ENCODE results near the gene PARD3B.

The PARD3B gene

GRCh38 chr2:204947405-204947804 lies 402.1 kb downstream of the PARD3B start:
- DNase-seq (ENCODE audit: low read depth in 2 of 2), result no peak

DNA sequence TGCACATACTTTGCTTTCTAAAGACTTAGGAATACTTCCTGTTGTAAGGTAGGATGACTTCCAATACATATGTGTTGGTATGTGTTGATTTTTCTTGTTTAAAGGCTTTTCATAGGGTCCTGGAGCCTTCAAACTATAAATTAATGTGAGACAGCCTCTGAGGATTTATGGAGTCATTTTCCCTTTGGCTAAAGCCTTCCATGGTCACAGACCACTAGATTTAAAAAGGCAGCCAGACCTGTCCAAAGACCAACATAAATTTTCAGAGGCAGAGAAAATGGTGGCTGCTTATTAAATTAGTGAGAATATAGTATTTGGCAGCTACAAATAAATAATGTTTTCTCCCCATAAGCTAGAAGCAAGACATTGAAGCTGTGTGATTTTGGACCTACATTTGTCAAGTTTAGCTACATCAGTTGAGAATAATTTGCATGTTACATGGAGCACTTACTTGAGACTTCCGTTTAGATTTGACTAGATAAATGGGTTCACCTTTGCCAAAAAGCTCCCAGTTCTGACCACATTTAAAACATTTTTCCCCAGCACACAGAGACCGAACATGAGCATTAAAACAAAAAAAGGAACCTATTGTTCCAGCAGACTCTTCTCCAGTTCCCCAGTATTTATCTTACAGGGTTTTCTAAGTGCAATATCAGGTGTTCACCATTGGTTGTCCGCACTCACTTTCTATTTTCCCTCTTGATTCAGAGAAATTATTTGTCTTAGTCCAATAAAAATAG lies 402.9 kb downstream of the PARD3B start:
- no peak for DNase-seq (ENCODE audit: low read depth in 2 of 2)

DNA sequence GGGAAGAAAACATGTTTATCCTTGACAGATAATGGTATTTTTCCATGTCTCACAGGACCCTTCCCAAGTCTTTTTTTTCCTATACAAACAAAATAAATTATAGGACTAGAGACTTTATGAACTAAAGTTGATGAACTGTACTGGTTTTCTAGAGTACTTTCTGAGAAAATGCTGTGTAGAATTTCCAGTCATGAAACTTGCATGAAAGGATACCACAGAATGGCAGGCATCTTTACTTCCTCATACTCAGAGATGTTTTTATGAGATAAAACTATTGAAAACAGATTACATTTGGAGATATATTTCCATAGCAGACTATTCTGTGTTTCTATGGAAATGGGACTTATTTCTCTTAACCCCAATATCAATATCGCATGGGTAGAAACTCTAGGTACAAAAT lies 403.5 kb downstream of the PARD3B start:
- DNase-seq (ENCODE audit: low read depth in 2 of 2), result no peak

GRCh38 chr2:204950695-204951346 lies 405.5 kb downstream of the PARD3B start:
- no peak for DNase-seq (ENCODE audit: low read depth in 2 of 2)

DNA sequence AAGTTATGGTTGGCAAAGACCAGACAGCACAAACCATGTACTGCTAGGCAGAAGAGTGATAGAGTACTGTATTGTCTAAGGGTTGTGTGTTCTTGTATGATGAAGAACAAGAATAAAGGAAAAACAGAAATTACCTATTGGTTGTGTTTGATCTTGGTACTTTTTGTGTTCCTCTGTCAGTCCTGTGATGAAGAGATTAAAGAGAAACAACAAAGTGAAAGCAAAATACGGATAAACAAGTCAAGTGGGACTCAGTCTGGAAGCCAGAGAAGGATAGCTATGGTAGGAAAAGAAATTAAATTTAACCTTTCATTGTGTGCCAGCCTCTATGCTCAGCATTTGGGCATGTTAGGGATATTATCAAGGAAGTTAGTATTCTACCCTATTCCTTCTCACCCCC lies 413.1 kb downstream of the PARD3B start:
- no peak for DNase-seq (ENCODE audit: low read depth in 2 of 2)

- DNase-seq (ENCODE audit: low read depth in 2 of 2), result no peak
These were observed 419.1 kb downstream of the PARD3B start for GRCh38 chr2:204964414-204964813.

GRCh38 chr2:204966245-204966644 lies 421.0 kb downstream of the PARD3B start:
- DNase-seq (ENCODE audit: low read depth in 2 of 2), result no peak

DNA sequence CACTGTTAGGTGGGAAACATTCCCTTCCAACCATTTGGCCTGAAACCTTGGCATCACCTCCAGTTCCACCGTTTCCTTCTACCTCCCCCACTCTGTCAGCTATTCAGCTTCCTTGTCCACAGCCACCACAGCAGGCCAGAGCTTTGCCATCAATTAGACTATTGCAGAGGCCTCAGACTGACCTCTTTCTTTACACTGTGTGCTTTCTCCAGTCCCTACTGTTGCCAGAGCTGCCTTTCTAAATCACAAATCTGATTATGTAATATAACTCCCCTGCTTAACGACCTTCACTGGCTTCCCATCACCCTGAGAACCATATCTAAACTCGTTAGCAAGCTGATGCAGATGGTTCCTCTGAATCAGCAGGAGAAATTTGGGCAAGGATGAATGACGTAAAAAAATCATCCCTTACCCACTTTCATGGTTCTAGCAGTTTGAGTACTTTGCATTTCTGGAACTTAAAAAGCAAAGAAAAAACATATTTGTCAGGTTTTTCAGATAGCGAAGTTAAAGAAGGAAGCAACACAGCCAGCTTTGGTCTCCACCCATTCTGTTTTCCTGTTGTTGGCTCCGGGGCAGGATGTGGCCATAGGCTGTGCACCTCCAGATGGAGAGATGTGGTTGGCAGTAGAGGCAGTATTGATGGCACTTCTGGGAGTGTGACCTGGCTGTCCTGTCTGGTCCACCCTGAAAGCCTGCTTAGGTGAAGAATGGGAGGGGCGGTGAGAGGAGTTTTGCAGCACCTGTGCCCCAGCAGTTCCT lies 422.1 kb downstream of the PARD3B start:
- no peak for DNase-seq (ENCODE audit: low read depth in 2 of 2)

GRCh38 chr2:204971206-204971907 lies 426.1 kb downstream of the PARD3B start:
- DNase-seq (ENCODE audit: low read depth in 2 of 2), result no peak

DNA sequence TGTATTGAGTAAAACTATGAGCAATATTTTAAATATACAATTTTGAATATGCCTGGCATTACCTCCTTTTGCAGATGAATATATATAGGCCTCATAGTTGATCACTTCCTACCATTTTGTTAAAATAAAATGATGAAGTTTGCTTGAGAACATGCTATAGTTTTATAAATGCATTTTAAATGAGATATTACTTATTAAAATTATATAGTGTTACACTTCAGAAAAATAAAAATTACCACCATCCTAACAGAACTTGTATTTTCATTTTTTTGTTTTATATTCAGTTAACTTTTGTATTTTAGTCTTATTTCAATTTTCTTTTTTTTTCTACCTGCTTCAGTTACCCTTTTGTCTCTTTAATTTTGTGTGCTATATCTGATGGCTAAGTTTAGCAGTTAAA lies 426.9 kb downstream of the PARD3B start:
- no peak for DNase-seq (ENCODE audit: low read depth in 2 of 2)

GRCh38 chr2:204972606-204973336 lies 427.5 kb downstream of the PARD3B start:
- no peak for DNase-seq (ENCODE audit: low read depth in 2 of 2)

- DNase-seq (ENCODE audit: low read depth in 2 of 2), result no peak
These were observed 428.3 kb downstream of the PARD3B start for GRCh38 chr2:204973616-204974015.

DNA sequence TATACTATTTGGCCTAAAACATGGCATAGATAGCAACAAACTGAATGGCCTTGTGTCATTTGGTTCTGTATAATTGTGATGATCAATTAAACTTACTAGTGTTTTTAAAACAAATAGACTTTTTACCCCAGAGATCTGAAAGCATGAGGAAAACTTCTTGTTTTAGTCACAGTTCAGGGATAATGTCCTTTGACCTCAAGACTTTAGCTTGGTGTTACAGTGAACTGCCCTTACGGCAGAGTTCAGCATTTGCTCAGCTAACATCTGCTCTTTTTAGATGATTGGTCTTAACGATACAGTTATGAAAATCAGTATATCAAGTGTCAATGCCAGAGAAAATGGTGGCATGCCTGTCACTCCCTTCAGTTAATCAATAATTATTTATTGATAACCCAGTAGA lies 429.2 kb downstream of the PARD3B start:
- no peak for DNase-seq (ENCODE audit: low read depth in 2 of 2)

- no peak for DNase-seq (ENCODE audit: low read depth in 2 of 2)
These were observed 432.6 kb downstream of the PARD3B start for GRCh38 chr2:204977914-204978313.

- DNase-seq (ENCODE audit: low read depth in 2 of 2), result no peak
These were observed 437.0 kb downstream of the PARD3B start for GRCh38 chr2:204982303-204982702.

DNA sequence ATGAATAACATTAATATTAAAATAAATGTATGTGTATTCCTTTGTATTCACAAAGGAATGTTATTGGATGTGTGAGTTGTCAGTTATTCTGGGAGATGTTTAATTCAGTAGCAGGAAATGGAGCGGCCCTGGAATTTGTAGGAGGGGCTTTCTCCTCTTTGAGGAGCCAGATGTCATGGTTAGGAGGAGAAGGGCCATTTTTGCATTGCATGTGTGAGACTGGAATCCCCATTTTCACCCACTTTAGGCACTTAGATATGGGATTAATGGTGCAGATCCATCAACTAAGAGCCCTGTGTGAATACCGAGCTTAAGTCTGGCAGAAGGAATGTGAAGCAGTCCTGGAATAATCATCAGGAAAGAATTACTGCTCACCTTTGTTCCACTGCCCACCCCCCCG lies 439.2 kb downstream of the PARD3B start:
- no peak for DNase-seq (ENCODE audit: low read depth in 2 of 2)

DNA sequence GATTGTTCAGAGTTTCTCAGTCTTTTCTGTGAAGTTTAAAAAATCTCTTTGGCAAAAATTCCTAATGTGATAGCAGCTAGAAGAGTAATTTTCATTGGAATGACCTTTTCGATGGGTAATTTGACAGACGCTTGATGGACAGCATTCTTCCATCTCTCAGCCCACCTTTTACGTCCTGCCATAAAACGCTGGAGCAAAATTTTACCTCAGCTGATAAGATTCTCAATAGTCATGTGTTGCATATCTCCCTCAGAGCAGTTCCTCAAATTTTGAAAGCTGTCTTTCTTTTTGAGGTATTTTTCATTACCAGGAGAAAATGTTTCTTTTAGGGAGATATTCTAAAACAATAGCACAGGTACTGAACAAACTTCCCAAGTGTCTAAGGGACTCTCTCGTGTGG lies 441.4 kb downstream of the PARD3B start:
- DNase-seq (ENCODE audit: low read depth in 2 of 2), result no peak

DNA sequence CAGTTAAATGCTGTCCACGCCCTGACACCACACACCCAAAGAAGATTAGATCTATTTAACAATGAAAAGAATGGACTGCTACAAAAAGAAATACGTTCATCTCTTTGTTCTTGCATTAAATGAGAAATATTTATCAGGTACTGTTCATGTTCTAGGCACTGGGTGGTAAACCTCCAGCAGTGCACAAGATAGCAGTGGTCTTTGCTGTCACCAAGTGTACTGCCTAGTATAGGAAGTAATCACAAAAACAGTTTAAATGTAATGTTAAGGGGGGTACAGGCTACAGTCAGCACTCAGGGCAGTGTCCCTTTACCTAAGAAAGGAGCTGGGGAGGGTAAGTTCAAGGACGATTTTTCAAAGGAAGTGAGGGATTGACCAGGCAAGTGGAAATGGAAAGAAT lies 443.6 kb downstream of the PARD3B start:
- DNase-seq (ENCODE audit: low read depth in 2 of 2), result no peak

GRCh38 chr2:204989877-204990276 lies 444.6 kb downstream of the PARD3B start:
- no peak for DNase-seq (ENCODE audit: low read depth in 2 of 2)

DNA sequence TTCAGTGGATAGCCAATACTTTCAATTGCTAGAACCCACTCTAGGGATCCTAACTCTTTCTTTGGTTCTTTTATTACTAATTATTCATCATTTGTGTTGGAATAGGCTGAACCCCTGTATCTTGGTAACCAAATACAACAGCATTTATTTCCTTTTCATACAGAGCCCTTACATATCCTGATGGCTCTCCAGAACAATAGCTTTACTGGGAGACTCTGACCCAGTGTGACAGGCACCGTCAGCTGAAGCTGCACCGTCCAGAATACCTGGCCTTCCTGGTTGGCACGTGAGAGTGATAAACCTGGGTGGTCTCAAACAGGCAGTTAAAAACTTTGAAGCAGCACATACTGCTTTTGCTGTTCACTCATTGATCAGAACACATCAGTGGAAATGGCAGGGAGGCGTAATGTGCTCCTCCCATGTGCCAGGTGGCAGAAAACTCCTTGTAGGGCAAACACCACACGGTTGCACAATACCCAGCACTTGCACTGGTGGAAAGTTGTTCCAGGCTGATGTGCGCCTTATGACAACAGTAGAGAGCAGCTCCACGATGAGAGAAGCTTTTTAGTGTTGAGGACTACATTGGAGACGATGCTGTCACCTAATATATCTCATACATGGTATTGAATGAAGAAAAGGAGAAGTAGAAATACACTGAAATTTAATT lies 456.2 kb downstream of the PARD3B start:
- no peak for DNase-seq (ENCODE audit: low read depth in 2 of 2)

DNA sequence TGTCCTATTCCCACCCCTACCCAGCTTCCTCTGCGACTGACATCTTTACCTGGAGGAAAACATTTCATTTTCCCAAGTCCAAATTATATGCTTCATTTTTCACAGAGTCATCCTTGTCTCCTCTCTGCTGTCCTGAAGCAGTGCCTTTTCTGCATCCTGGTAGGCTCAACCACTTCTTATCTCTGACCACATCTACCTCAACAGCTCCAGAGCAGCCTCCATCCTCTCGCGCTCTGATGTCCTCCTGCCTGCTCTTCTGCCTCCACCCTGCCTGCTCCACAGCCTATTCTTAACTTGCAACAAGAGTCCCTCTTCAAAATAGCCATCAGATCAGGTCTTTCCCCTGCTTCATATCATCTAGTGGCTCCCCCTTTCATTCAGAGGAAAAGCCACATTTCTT lies 457.1 kb downstream of the PARD3B start:
- no peak for DNase-seq (ENCODE audit: low read depth in 2 of 2)
